Body of pancreas (tissue), 4 donors: Measurements from ENCODE around the gene TMEM151A. TPM values are rescaled to one million over a fixed set of nuclear protein-coding genes. Genes with fewer than 3 reads are reported as not detected.

Experiments
- ATAC-seq: fragments of 150-250 bp; one replicate; pipeline ENCODE4 v1.9.1; 2016
- DNase-seq, 4 donors: peaks; one replicate each; pipeline ENCODE4 v3.0.0-alpha.2; 2019
- H3K27ac ChIP-seq, 4 donors: fragments of 200-600 bp; sonication (generic); 1 replicate in 3 of 4; 2 replicates in 1 of 4; pipeline versions ENCODE4 v1.5.1 to v1.6.1; 2016 to 2019; ENCODE audit warnings: mild to moderate bottlenecking in 1 of 4, mixed read lengths in 1 of 4, moderate library complexity in 1 of 4
- H3K27me3 ChIP-seq, 2 donors: fragments of 200-600 bp; sonication (generic); one replicate each; pipeline ENCODE4 v1.6.0; 2016; ENCODE audit warnings: mild to moderate bottlenecking in 1 of 2
- H3K36me3 ChIP-seq, 2 donors: fragments of 200-600 bp; sonication (generic); replicated peaks in 1 of 2; 2 replicates each; pipeline ENCODE4 v1.5.1; 2016; ENCODE audit warnings: low read depth in 2 of 2; ENCODE audit not compliant: insufficient read depth in 1 of 2
- H3K4me1 ChIP-seq: fragments of 200-600 bp; sonication (generic); one replicate; pipeline ENCODE4 v1.6.0; 2016
- H3K4me3 ChIP-seq, 2 donors: fragments of 200-600 bp; sonication (generic); 1 replicate in 1 of 2; 2 replicates in 1 of 2; pipeline ENCODE4 v1.5.1; 2016 to 2019
- H3K9me3 ChIP-seq, 3 donors: fragments of 200-600 bp; sonication (generic); 1 replicate in 2 of 3; 2 replicates in 1 of 3; pipeline ENCODE4 v1.5.1; 2016
- POLR2A ChIP-seq, 3 donors: fragments of 450-650 bp; IDR thresholded peaks; one replicate each; pipeline ENCODE4 v1.6.1; 2016; ENCODE audit warnings: antibody characterized with exemption in 3 of 3, mild to moderate bottlenecking in 2 of 3
- WGBS, 2 donors: methylation state at CpG; one replicate each; pipeline ENCODE4 v1.1.5; 2017; 5-methylcytosine and 5-hydroxymethylcytosine counted together
- intact Hi-C: fragments of 100-400 bp; cut with DNase I; formaldehyde crosslinking; loops from one replicate; pipeline ENCODE4 v1.15.1; 2023
- total RNA-seq, 2 donors: library from RNA; depleted of rRNA; stranded (reverse); fragments of >200 nt; gene quantifications; one replicate each; pipeline ENCODE4 v1.1.0, GENCODE V29; 2016
- TF ChIP-seq, protein P1 (sequence below), 7 experiments: fragments of 450-650 bp in 4 of 7; fragments of 200-600 bp in 3 of 7; sonication (generic) in 3 of 7; IDR thresholded peaks; one replicate each; pipeline ENCODE4 v1.5.1; 2016 to 2019; ENCODE audit warnings: antibody characterized with exemption in 7 of 7

The TMEM151A gene
- total RNA-seq, 2 donors from 2014 or later, result 1.6 to 2.1 TPM

DNA sequence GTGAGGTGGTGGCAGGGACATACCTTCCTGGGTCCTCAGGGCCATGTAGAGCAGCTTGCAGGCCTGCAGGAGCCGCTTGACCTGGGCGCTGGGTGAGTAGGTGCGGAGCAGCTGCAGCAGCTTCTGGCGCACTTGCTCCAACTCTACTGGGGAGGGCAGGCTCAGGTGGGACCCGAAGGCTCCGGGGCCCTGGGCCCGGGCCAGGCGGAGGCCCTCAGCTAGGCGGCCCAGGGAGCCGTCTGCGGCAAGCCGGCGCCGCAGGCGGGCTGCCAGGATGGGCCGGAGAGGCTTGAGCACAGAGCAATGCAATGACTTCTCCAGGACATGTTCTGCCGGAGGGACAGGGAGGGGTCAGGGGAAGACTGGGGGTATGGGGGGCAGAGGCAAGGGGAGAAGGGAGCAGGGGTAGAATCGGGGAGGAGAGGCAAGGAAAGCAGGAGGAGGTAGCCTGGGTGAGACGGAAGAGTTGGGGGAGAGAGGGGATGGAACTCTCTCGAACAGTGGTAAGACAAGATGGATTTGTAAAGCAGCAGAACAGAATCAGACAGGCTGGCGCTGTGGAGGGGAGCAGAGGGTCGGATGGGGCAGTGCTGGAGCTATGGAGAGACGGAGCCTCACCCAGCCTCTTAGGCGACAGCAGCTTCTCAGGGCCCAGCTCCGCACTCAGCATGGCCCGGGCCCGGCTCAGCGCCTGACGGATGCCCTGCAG lies 42.4 kb downstream of the TMEM151A start:
- Histone ChIP-seq H3K27ac (no peak overlapping the region), H3K4me3 (no peak overlapping the region), H3K4me1 (peaks cover 30% of the 10 kb centered on the region), H3K9me3 (no peaks in the 10 kb centered on the region), H3K27me3 (no peaks in the 10 kb centered on the region), H3K36me3 (peaks cover 0 to 2% of the 10 kb centered on the region in 2 donors)
- ATAC-seq (no peak), DNase-seq (no peak)
- no peak for TF ChIP-seq POLR2A (IDR thresholded peaks at IDR 0.05)
- TF ChIP-seq, protein P1, sequence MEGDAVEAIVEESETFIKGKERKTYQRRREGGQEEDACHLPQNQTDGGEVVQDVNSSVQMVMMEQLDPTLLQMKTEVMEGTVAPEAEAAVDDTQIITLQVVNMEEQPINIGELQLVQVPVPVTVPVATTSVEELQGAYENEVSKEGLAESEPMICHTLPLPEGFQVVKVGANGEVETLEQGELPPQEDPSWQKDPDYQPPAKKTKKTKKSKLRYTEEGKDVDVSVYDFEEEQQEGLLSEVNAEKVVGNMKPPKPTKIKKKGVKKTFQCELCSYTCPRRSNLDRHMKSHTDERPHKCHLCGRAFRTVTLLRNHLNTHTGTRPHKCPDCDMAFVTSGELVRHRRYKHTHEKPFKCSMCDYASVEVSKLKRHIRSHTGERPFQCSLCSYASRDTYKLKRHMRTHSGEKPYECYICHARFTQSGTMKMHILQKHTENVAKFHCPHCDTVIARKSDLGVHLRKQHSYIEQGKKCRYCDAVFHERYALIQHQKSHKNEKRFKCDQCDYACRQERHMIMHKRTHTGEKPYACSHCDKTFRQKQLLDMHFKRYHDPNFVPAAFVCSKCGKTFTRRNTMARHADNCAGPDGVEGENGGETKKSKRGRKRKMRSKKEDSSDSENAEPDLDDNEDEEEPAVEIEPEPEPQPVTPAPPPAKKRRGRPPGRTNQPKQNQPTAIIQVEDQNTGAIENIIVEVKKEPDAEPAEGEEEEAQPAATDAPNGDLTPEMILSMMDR (IDR thresholded peaks at IDR 0.05), result no peak
- intact Hi-C loops, result no loop called here
- 84 to 96% methylated on average over 9 to 27 of the region's 29 CpGs for WGBS, 2 donors

DNA sequence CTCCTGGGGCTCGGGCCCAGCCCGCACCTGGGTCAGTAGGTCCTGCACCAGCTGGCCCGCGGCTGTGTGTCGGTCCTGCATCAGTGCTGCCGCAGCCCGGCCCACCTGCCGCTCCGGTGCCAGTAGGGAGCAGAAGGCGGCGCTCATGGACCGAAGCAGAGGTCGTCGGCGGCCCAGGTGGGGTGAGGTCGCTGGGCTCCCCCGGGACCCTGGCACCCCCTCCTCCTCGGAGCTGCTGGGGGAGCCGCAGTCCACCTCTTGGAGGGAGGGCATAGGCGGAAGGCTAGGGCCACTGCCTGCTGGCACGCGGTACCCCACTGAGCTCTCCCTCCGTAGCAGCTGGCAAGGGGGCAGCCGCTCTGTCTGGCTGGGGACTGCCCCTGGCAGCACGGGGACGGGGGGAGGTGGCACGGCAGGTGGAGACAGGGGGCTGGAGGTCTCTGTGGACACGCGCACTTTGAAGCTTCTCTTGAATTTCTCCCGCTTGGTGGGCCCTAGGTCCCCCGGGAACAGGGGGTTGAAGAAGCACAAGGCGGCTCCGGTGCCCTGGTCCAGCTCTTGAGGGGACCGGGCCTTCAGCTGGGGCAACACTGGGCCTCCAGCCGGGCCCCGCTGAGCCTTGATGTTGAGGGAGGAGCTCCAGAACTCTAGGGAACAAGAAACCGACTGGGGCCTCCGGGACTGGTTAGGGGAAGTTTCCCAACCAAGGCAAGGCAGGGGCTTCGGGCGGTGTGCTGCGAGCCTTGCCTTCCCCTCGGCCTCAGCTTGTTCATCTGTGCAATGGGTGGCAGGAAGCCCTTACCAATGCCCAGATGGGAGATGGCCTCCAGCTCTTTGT lies 43.1 kb downstream of the TMEM151A start:
- Histone ChIP-seq H3K36me3 (peaks cover 0 to 2% of the 10 kb centered on the region in 2 donors), H3K4me1 (peaks cover 30% of the 10 kb centered on the region), H3K27ac (no peak overlapping the region), H3K27me3 (no peaks in the 10 kb centered on the region), H3K4me3 (no peak overlapping the region), H3K9me3 (no peaks in the 10 kb centered on the region)
- intact Hi-C loops, result no loop called here
- ATAC-seq (no peak), DNase-seq (no peak)
- WGBS, 2 donors, result 78 to 94% methylated on average over 9 to 25 of the region's 42 CpGs
- no peak for TF ChIP-seq POLR2A (IDR thresholded peaks at IDR 0.05)
- TF ChIP-seq, protein P1 (IDR thresholded peaks at IDR 0.05), result no peak

DNA sequence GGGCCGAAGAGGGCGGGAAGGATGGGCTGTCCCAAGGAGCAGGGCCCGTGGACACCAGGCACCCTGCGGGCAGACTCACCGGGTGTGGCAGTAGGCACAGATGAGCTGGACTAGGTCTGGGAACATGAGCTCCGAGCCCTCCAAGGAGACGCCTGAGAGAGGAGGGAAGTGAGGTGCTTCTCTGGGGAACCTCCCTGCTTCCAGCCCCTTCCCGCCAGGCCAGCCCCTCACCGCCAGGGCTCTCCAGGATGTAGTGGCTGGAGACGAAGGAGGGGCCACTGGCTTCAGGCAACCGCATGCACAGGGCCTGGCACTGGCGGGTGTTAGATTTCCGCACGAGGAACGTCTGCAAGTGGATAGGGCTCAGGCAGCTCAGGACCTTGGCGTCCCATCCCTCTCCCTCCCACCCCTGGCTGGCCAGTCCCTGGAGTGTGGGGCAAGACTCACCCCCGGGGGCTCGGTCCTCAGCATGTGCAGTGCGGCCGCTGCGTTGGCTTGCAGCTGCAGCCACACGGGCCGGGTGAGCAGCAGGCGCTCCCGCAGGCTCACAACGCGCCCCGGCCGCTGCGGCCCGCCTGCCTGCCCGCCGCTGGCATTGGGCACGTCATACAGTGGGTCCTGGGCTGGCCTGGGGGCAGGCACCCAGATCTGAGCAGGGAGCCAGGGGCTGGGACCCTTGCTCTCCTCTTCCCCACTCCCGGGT lies 44.0 kb downstream of the TMEM151A start:
- DNase-seq (no peak), ATAC-seq (peak; percentile 29)
- 20 to 21% methylated on average over 20 to 33 of the region's 35 CpGs for WGBS, 2 donors
- intact Hi-C loops, result no loop called here
- Histone ChIP-seq H3K27ac (peak overlapping the region in 3 of 4 donors; percentile 31 to 74 (median 69)), H3K4me3 (peak overlapping the region in 1 of 2 donors; percentile 18), H3K27me3 (no peaks in the 10 kb centered on the region), H3K36me3 (peaks cover 0 to 6% of the 10 kb centered on the region in 2 donors), H3K9me3 (no peaks in the 10 kb centered on the region), H3K4me1 (peaks cover 30% of the 10 kb centered on the region)
- TF ChIP-seq, protein P1 (IDR thresholded peaks at IDR 0.05), result no peak
- no peak for TF ChIP-seq POLR2A (IDR thresholded peaks at IDR 0.05)

DNA sequence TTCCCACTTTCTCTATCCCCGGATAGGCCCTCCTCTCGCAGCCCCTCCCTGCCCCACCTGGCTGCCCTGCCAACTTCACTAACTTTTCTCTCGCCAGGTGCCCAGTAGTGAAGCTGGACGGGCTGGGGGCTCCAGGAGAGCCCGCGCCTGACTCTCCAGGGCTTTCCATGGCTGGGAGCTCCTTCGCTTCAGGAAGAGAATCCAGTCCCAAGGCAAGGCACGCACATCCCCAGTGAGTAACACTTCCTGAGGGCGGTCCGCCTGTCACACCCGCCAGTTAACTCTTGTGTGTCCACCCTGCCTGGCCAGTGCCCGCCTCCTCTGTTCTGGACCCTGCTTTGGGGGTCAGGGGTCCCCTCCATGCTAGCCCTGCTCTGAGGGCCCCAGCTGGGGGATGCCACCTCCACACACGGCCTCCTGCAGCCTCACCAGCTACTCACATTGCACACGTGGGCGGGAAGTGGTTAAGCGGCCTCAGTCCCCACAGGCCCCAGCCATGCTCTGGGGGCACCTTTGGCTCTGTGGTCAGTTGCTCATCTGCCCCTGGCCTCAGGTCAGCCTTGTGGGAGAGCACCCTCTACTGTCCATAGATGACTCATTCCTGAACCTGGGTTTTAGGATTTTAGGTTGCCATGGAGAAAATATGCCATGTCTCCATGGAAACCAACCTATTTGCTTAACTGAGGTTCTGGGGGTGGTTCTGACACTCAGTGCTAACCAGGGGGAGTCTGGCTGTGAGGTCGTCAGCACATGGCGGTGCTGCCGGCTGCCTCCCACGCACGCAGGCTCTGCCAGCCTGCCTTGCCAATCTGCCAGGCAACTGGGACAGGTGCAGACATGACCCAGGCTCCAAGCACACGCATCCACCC lies 44.8 kb downstream of the TMEM151A start, which contains the start of gene RIN1:
TSS of gene RIN1 (minus strand) at position 201 of the 869 bp plus-strand sequence. CDS start at position 169, 32 bp downstream.
- intact Hi-C loops, result no loop called here
- Histone ChIP-seq H3K4me1 (peaks cover 30% of the 10 kb centered on the region), H3K27me3 (no peaks in the 10 kb centered on the region), H3K4me3 (peak within 1 kb of the TSS in 1 of 2 donors; percentile 18), H3K36me3 (peaks cover 1 to 13% of the 10 kb centered on the region in 2 donors), H3K9me3 (no peaks in the 10 kb centered on the region), H3K27ac (peak within 1 kb of the TSS in 3 of 4 donors; percentile 31 to 74 (median 69))
- DNase-seq (peak; percentile 56 to 75 (median 65)), ATAC-seq (peak; percentile 72)
- 3 to 4% methylated on average over 9 to 21 of the region's 22 CpGs for WGBS, 2 donors
- TF ChIP-seq POLR2A (IDR thresholded peaks at IDR 0.05), result peak in 2 of 3 donors; percentile 45 to 52
- TF ChIP-seq, protein P1 (IDR thresholded peaks at IDR 0.05), result peak in 4 of 7 experiments; percentile 25 to 38 (median 32)
